ENCODE results near the gene SPOP.

GRCh38 chr17:49587366-49588073, 90.4 kb downstream of the SPOP start:
- no peak for TF ChIP-seq CTCF (IDR thresholded peaks at IDR 0.05)
- TF ChIP-seq POLR2A (IDR thresholded peaks at IDR 0.05) = no peak
